HAP-1 (cell line): Measurements from ENCODE around the gene SAV1.
A peak's percentile ranks its signal among the peaks of the same experiment; 100 is the strongest.
"Not testable (repeated sequence)": the region's sequence is repeated elsewhere in the genome, so short reads cannot be mapped to it uniquely, and the experiment has no call there.

Experiments
- DNase-seq, 2 experiments: peaks; one replicate each; pipeline ENCODE4 v3.0.0-alpha.2; 2016 to 2020; ENCODE audit warnings: low spot score in 2 of 2
- H3K27me3 ChIP-seq: fragments of 250-450 bp; sonication (Bioruptor Pico); 2 replicates; pipeline ENCODE4 v1.5.1; 2020; ENCODE audit warnings: low read depth, mild to moderate bottlenecking, moderate library complexity
- H3K36me3 ChIP-seq: fragments of 250-450 bp; sonication (Bioruptor Pico); replicated peaks from 2 replicates; pipeline ENCODE4 v1.5.1; 2020; ENCODE audit warnings: mild to moderate bottlenecking
- H3K4me1 ChIP-seq: fragments of 250-450 bp; sonication (Bioruptor Pico); 2 replicates; pipeline ENCODE4 v1.5.1; 2020; ENCODE audit warnings: mild to moderate bottlenecking
- H3K4me3 ChIP-seq: fragments of 250-450 bp; sonication (Bioruptor Pico); 2 replicates; pipeline ENCODE4 v1.5.1; 2020; ENCODE audit warnings: mild to moderate bottlenecking, moderate library complexity
- H3K9me3 ChIP-seq: fragments of 250-450 bp; sonication (Bioruptor Pico); 2 replicates; pipeline ENCODE4 v1.5.1; 2020; ENCODE audit warnings: mild to moderate bottlenecking, moderate library complexity
- in situ Hi-C: fragments of 300-500 bp; cut with MboI; formaldehyde crosslinking; loops from 3 replicates; pipeline ENCODE4 v1.14.3; 2020; ENCODE audit warnings: low sequenced_read_pairs, inconsistent platforms, mixed read lengths

The SAV1 gene

GRCh38 chr14:50675597-50675996 lies 7.5 kb upstream of the SAV1 start:
- DNase-seq: no peak
- Histone ChIP-seq H3K4me3 (no peak overlapping the region), H3K4me1 (peaks cover 6% of the 10 kb centered on the region), H3K27me3 (no peaks in the 10 kb centered on the region), H3K9me3 (no peaks in the 10 kb centered on the region), H3K36me3 (no peaks in the 10 kb centered on the region)
- in situ Hi-C loops: no loop called here

- Histone ChIP-seq H3K4me1 (peaks cover 27% of the 10 kb centered on the region), H3K4me3 (no peak overlapping the region), H3K9me3 (no peaks in the 10 kb centered on the region), H3K36me3 (no peaks in the 10 kb centered on the region), H3K27me3 (no peaks in the 10 kb centered on the region)
- in situ Hi-C loops: no loop called here
- peak; percentile 51 to 56 for DNase-seq
Observed at GRCh38 chr14:50670866-50671256, 2.8 kb upstream of the SAV1 start.

GRCh38 chr14:50670196-50670865 lies 2.2 kb upstream of the SAV1 start:
- no peaks in the 10 kb centered on the region for H3K27me3 ChIP-seq
- in situ Hi-C loops: no loop called here
- no peak overlapping the region for H3K4me3 ChIP-seq
- peaks cover 29% of the 10 kb centered on the region for H3K4me1 ChIP-seq
- no peaks in the 10 kb centered on the region for H3K9me3 ChIP-seq
- peaks cover 2% of the 10 kb centered on the region; the same call in 1 of the 2 replicates for H3K36me3 ChIP-seq
- DNase-seq: peak; percentile 21 to 32

- in situ Hi-C loops: no loop called here
- H3K9me3 ChIP-seq: no peaks in the 10 kb centered on the region
- DNase-seq: peak; percentile 42 to 52
Observed at GRCh38 chr14:50669441-50669986, 1.4 kb upstream of the SAV1 start.

GRCh38 chr14:50668826-50669143 lies 679 bp upstream of the SAV1 start:
- in situ Hi-C loops: no loop called here
- peaks cover 29% of the 10 kb centered on the region for H3K4me1 ChIP-seq
- peaks cover 6% of the 10 kb centered on the region; the same call in 1 of the 2 replicates for H3K36me3 ChIP-seq
- no peaks in the 10 kb centered on the region for H3K9me3 ChIP-seq
- DNase-seq: no peak
- H3K27me3 ChIP-seq: no peaks in the 10 kb centered on the region
- peak overlapping the region; percentile 63 for H3K4me3 ChIP-seq

More at GRCh38 chr14:50669441-50669986, 1.4 kb upstream of the SAV1 start:
- no peak overlapping the region for H3K4me3 ChIP-seq
- no peaks in the 10 kb centered on the region for H3K27me3 ChIP-seq
- H3K36me3 ChIP-seq: peaks cover 4% of the 10 kb centered on the region; the same call in 1 of the 2 replicates
- H3K4me1 ChIP-seq: peaks cover 29% of the 10 kb centered on the region

- no peak for DNase-seq
- Histone ChIP-seq H3K4me3 (peak overlapping the region; percentile 63), H3K27me3 (no peaks in the 10 kb centered on the region), H3K9me3 (no peaks in the 10 kb centered on the region), H3K4me1 (peaks cover 29% of the 10 kb centered on the region), H3K36me3 (peaks cover 10% of the 10 kb centered on the region)
- in situ Hi-C loops: no loop called here
Observed at GRCh38 chr14:50667684-50667995, 466 bp downstream of the SAV1 start.

- H3K27me3 ChIP-seq: no peaks in the 10 kb centered on the region
- peak; percentile 57 to 64 for DNase-seq
Observed at GRCh38 chr14:50666772-50667683, 1.1 kb downstream of the SAV1 start.

GRCh38 chr14:50665300-50665699 lies 2.8 kb downstream of the SAV1 start:
- H3K4me3 ChIP-seq, H3K9me3 ChIP-seq, H3K27me3 ChIP-seq, in situ Hi-C loops, DNase-seq: not testable (repeated sequence)
- peaks cover 21% of the 10 kb centered on the region for H3K4me1 ChIP-seq
- H3K36me3 ChIP-seq: peaks cover 16% of the 10 kb centered on the region

More at GRCh38 chr14:50666772-50667683, 1.1 kb downstream of the SAV1 start:
- Histone ChIP-seq H3K4me1 (peaks cover 29% of the 10 kb centered on the region), H3K4me3 (peak overlapping the region; percentile 63), H3K36me3 (peaks cover 10% of the 10 kb centered on the region), H3K9me3 (no peaks in the 10 kb centered on the region)
- in situ Hi-C loops: no loop called here

- Histone ChIP-seq H3K4me1 (peaks cover 13% of the 10 kb centered on the region), H3K36me3 (peaks cover 16% of the 10 kb centered on the region)
- in situ Hi-C loops, H3K9me3 ChIP-seq, H3K27me3 ChIP-seq, H3K4me3 ChIP-seq, DNase-seq: not testable (repeated sequence)
Observed at GRCh38 chr14:50664579-50664978, 3.5 kb downstream of the SAV1 start.

- H3K36me3 ChIP-seq: peaks cover 13% of the 10 kb centered on the region; the same call in 1 of the 2 replicates
- in situ Hi-C loops: no loop called here
- peaks cover 17% of the 10 kb centered on the region for H3K4me1 ChIP-seq
- DNase-seq: no peak
- H3K9me3 ChIP-seq: no peaks in the 10 kb centered on the region
- no peak overlapping the region for H3K4me3 ChIP-seq
- H3K27me3 ChIP-seq: no peaks in the 10 kb centered on the region
Observed at GRCh38 chr14:50659327-50659974, 8.7 kb downstream of the SAV1 start.

GRCh38 chr14:50658203-50658602 lies 9.9 kb downstream of the SAV1 start:
- Histone ChIP-seq H3K27me3 (no peaks in the 10 kb centered on the region), H3K9me3 (no peaks in the 10 kb centered on the region), H3K36me3 (peaks cover 6% of the 10 kb centered on the region; the same call in 1 of the 2 replicates), H3K4me1 (peaks cover 17% of the 10 kb centered on the region), H3K4me3 (no peak overlapping the region)
- peak in 1 of 2 experiments; percentile 82 for DNase-seq
- in situ Hi-C loops: no loop called here

- Histone ChIP-seq H3K9me3 (no peaks in the 10 kb centered on the region), H3K4me3 (no peak overlapping the region), H3K27me3 (no peaks in the 10 kb centered on the region), H3K36me3 (0 out of 2 replicates have a peak, but pooled peaks cover 6% of the 10 kb centered on the region), H3K4me1 (peaks cover 17% of the 10 kb centered on the region)
- in situ Hi-C loops: no loop called here
- DNase-seq: no peak
Observed at GRCh38 chr14:50657753-50658152, 10.4 kb downstream of the SAV1 start.

GRCh38 chr14:50656776-50657175 lies 11.3 kb downstream of the SAV1 start:
- Histone ChIP-seq H3K4me3 (no peak overlapping the region), H3K9me3 (no peaks in the 10 kb centered on the region), H3K4me1 (peaks cover 17% of the 10 kb centered on the region), H3K27me3 (no peaks in the 10 kb centered on the region), H3K36me3 (0 out of 2 replicates have a peak, but pooled peaks cover 6% of the 10 kb centered on the region)
- DNase-seq: no peak
- in situ Hi-C loops: no loop called here
